GM15510 (cell line): ENCODE data around the gene PARD3B.

Source experiments
- POLR2A ChIP-seq: IDR thresholded peaks from 3 replicates; pipeline ENCODE4 v1.6.1; 2011; ENCODE audit warnings: borderline replicate concordance; ENCODE audit not compliant: insufficient read length; ENCODE audit errors: extremely low read depth

The PARD3B gene

DNA sequence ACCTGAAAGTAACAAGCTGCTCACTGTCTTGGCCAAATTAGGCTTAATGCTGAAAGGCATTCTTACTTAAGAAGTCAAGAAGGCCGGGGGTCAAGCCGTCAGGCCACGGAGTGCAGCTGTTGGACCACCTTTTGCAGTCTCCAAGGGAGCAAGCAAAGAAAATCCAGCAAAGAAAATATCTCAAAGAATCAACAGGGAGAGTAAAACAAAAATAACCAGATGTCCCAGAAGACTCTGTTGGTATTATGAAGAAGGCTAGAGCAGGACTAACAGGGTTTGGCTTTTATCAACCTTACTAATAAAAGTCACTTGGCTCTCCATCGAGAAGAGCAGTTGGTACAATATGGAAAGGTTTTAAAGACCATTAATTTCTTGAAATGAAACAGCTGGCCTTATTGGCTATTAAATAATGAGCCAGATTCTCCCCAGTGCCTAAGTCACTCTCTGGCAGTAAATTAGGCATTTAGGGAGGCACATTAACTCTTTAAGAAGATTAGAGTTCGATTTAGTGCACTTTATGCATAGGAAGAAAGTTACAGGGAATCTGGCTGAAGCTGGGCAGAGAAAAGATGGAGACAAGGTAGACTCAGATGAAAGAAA, 1026.2 kb downstream of the PARD3B start:
- TF ChIP-seq POLR2A = no peak

DNA sequence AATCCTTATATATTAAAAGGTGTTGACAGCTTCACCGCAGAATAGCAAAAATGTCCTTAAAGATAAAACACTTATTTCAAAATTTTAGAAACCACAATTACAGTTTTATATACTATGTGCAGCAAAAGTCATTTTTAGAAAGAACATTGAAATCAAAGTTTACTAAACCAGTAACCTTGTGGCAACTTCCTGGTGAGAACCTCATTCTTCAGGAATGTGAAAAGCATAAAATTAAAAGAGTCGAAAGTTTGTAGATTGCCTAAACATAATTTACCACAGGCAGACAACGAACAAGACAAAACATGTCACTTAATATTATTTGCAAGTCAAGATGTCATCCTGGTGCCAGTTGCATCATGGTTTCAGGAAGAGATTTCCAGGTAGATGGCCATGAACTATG, 1028.7 kb downstream of the PARD3B start:
- TF ChIP-seq POLR2A = no peak

DNA sequence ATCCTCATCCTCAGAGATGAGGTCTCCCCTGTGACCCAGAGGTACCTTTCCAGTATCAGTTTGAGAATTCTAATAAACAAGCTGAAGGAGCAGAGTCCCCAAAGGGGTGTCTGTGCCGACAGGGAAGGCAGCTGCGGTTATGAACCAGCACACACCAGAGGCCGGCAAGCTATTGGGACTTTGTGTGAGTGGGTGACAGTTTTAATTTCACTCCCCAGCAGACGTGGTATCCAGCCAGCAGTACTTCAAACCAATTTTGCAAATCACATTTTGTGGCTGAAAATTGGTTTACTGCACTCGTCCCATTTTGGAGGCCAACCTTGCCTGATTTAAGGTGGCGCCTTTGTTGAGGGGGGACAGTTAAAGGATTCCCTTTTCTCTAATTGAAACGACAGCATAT, 1034.1 kb downstream of the PARD3B start:
- no peak for TF ChIP-seq POLR2A

DNA sequence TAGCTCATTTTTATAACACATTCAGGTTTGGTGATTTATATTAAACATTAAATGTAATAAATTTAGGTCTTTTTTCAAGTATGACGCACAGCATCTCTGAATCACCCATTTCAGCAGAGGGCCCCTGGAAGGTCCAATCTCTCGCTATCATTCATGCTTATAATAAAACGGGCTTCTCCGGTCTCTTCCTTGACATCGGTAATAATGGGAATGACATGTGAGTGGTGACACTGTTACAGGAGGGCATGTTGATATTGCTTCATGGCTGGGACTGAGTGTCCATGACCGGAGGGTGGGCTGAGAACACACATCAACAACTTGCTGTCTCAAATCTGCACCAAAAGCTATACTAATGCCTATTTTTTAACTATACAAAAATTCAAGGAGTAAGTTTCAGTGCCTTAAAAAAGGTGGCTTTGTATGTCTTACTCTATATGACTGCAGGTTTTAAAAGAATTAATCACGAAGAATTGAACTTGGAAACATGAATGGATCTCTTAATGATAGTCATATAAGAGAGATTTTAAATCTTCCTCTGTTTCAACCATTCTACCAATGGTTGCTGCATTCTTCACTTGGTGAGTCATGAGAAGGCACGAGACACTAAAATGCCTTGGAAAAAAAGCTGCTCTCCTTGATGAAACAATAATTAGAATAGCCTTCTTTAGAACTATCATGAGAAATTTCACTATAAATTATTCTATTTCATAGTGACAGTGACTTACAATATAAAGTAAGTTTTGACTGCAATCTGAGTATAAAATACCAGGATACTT, 1035.1 kb downstream of the PARD3B start:
- TF ChIP-seq POLR2A = no peak

DNA sequence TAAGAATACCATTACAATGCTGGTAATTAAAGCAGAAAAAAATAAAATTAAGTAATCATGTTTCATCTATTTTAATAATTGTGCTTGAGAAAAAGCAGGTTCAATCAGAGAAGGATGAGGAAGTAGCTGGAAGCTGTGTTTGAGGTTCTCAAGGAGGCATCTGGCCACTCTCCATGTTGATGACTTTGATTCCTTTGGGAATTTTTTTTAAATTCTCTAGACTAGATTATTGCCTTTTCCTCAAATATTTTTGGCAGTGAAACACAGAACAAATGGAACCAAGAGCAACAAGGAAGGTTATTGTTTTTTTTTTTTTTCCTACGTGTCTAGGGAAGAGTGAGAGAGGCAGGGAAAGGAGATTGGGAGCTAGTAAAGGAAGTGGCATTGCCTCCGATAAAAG, 1037.1 kb downstream of the PARD3B start:
- TF ChIP-seq POLR2A = no peak

DNA sequence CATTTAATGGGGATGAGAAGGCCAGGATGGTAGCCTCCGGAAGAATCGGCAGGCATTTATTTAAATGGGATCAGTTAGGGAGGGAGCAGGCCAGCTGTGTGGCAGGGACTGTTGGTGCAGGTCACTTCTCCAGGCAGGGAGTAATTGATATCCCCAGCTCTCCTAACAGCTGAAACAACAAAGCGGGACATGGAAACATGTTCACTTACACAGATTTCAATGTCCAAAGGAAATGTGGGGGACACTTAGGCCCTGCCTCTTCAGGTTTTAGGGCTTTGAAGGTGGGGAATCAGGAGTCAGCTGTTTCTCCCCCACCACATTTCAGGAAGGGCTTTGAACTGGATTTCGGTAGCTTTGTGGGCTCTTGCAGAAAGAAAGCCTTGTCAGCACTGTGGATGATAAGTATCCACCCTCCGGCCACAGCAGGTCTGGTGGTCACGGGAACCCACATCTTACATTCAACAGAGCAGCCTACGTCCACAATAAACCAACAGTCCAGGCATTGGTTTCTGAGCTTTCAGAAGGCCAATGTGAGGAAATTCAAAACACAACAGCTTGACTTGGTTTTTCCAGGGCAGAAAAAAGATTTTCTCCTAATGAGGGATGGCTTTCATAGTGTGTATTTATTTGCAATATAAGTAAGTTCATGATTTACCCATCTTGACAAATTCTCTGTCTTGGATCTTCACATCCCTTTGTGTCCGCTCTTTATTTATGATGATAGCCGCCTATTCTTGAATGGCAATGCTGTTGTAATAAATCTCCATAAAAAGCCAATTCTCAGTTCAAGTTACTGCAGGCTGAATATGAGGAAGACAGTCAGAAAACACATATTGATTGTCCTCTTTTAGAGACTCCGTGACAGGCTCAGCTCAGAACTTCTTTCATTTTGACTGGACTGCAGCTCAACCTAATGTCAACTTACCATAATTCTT, 1040.4 kb downstream of the PARD3B start:
- TF ChIP-seq POLR2A = no peak

DNA sequence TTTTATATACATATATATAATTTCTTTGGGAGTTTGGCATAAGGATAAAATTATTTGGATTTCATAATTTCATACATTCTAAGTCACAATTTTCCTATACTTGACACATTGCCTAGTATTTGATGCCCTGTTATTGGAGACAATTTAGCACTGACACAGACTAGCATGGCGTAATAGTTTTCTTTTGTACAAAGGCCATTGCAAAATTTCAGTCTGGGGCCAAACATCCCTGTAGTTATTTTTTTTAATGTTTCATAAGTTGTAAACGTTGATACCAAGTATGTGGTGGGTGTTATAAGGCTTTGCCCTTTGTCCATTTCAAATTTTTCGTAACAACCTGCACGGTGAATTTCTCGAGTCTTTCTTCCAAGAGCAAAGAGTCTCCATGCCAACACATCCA, 1041.4 kb downstream of the PARD3B start:
- TF ChIP-seq POLR2A = no peak

DNA sequence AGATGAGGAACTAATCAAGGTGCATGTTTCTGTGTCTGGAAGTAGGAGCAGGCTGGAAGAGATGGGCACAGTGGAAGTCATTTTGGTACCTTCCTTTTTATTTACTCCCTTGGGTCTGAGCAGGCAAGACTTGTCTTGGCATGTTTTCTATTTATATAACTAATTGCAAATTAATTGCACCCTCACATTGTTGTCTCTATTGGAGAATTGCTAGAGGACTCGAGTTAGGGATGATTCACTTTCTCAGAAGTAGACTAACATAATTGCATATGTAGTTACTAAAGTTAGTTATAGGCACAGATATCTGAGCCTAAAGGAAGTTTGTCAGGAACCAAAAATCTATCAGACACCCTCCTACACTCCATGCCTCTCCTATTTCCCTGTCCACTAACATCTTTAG, 1044.2 kb downstream of the PARD3B start:
- no peak for TF ChIP-seq POLR2A

DNA sequence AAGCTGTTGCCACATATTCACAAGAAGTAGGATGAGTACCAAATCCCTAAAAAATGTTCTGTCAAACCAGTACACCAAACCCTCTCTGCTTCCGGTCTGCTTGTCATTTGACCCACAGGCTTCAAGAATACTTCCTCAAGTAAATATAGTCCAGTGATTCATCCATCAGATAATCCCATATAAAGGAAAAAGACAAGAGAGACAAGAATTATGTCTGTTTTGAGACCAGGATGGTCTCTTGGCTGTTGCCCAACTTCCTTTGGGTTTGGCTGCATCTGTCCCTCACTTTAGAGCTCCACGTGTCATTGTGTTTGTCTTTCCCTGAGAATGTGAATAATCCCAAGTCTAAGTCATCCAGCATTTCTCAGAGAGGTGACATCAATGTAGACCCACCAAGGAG, 1045.5 kb downstream of the PARD3B start:
- no peak for TF ChIP-seq POLR2A

DNA sequence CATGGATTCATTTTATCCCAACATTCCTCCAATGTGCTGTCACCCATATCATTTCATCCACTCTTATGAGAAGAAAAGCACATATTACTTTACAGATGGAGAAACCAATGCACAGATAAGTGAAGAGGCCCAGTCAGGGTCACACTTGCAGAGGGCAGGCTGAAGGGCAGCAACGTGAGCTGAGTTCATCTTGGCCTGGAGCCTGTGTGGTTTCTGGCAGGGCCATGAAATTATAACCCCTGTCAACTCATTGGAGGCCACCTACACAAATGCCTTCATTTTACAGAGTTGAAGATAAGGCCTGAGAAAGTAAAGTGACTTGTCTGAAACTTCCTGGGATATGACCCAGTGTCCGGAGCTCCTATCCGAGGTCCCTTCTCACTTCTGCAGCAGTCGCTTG, 1048.6 kb downstream of the PARD3B start:
- no peak for TF ChIP-seq POLR2A

DNA sequence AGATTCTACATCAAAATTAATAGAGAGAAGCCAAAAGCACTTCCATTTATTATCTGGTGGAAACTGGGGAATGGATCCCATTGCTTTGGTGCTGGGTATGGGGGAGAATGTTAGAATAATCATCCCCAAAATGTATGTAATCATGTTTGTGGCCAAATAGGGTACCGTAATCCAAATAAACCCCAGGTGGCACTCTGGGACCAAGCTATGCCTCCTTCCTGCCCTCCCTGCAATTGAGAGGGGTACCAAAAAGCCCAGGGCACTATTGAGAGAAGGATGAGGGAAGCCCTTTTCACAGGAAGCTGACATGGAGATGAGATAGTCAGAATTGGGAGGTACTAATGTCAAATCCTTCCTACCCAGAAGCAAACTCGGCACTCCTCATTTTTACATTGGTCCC, 1051.3 kb downstream of the PARD3B start:
- TF ChIP-seq POLR2A = no peak

DNA sequence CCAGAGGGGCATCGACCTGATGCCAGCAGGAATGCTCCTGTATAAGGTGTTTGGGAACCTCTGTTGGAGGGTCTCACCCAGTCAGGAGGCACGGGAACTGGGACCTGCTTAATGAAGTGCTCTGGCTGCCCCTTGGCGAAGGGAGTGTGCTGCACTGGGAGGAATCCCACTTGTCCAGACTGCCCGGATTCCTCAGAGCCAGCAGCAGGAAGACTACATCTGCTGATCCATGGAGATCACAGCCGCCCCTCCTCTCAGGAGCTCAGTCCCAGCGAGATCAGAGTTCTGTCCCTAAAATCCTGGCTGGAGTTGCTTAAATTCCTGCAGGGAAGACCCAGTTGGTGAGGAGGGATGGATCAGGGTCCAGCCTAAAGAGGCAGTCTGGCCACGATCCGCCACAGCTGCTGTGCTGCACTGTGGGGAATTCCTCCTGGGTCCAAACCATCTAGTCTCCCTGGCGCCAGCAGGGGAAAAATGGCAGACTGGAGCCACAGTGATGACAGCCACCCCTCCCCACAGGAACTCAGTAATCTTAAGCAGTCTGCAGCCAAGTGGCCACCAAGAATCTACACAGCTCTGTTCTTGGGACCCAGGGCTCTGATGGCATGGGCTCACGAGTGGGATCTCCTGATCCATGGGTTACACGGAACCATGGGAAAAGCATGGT, 1060.5 kb downstream of the PARD3B start:
- TF ChIP-seq POLR2A = no peak

DNA sequence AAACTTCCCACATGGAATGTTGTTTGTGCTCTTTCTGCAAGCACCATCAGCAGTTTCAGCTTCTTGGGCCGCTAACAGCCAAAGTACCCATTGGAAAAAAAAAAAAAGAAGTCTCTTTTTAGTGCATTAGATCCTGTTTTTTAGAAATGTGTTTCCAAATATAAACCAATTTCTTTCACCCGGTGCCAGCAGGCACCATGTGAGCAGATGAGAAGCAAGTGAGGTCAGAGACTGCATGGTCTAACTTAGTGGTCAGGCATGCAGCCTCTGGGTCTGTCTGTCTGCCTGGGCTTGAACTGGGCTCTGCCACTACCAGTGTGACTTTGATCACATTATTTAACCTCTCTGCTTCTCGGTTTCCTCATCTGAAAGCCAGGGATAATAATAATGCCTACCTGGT, 1061.9 kb downstream of the PARD3B start:
- no peak for TF ChIP-seq POLR2A

DNA sequence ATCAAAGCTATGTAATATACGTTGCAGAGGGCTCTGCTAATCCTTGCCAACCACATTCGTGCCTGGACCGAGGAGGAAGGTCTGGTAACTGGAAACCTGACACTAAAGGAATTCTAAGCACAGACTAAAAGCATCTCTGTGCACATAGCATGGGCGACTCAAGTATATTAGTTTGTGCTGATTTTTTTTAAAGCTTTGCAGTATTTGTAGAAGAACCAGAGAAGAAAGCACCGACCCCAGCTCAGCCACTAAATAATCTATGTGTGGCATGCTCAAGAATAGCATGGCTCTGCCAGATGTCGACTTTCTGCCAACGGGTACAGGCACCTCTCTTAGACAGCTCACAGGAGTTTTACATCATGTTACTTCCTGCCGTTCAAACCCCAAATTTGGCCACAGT, 1063.8 kb downstream of the PARD3B start:
- no peak for TF ChIP-seq POLR2A

DNA sequence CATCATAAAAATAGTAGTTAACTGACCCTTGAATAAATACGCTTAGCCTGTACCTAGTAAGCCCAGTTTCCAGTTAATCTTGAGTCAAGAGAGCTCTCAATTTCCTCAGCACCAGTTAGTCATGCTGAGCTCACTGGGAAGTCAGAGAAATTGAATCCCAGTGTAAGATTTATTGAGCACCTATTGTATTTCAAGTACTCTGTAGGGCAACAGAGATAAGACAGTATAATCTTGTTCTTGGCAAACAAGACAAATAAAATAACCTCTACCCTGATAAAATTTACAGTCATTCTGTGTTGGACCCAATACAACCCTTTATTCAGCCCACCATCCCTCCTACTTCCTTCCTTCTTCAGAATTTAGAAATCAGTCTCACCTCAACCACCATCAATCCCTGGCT, 1065.2 kb downstream of the PARD3B start:
- TF ChIP-seq POLR2A = no peak
